Esophagus squamous epithelium (tissue), 4 donors: Measurements from ENCODE around the gene DEFB112.

Experiments used
- POLR2A ChIP-seq, 4 donors: fragments of 450-650 bp; IDR thresholded peaks; one replicate each; pipeline ENCODE4 v1.6.1; 2017; ENCODE audit warnings: antibody characterized with exemption in 4 of 4, mild to moderate bottlenecking in 4 of 4, moderate library complexity in 3 of 4
- TF ChIP-seq, protein P1 (sequence below), 6 experiments: fragments of 450-650 bp in 4 of 6; fragments of 200-600 bp in 2 of 6; sonication (generic) in 2 of 6; IDR thresholded peaks; one replicate each; pipeline ENCODE4 v1.5.1; 2016 to 2019; ENCODE audit warnings: antibody characterized with exemption in 6 of 6, mild to moderate bottlenecking in 4 of 6, moderate library complexity in 4 of 6

DNA sequence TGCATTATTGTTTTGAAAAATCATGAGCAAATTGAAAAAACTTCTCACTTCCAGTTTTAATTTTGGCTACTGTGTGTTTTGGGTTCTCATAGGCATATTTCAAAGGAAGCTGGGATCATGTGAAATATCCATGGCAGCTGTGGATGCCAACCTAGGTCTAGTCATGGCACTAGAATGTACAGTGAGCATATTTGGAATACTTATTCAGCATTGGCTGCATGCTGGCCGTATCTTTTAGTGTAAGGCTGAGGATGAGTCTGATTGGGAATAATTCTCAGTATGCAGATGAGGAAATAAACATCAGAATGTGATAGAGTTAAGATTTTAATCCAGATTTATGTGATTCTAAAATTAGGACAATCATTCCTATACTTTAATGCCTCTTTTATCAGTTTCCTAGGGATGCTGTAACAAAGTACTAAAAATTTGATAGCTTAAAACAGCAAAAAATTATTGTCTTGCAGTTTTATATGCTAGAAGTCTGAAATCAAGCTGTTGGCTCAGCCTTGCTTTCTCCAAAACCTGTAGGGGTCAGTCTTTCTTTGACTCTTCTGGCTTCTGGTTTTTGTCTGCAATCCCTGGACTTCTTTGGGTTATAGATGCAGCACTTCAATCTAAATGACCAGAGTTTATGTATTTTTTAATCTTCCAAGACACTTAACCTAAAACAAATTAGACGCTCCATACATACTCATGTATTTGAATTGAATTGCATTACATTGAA lies 37.7 kb upstream of the DEFB112 start:
- TF ChIP-seq, protein P1, sequence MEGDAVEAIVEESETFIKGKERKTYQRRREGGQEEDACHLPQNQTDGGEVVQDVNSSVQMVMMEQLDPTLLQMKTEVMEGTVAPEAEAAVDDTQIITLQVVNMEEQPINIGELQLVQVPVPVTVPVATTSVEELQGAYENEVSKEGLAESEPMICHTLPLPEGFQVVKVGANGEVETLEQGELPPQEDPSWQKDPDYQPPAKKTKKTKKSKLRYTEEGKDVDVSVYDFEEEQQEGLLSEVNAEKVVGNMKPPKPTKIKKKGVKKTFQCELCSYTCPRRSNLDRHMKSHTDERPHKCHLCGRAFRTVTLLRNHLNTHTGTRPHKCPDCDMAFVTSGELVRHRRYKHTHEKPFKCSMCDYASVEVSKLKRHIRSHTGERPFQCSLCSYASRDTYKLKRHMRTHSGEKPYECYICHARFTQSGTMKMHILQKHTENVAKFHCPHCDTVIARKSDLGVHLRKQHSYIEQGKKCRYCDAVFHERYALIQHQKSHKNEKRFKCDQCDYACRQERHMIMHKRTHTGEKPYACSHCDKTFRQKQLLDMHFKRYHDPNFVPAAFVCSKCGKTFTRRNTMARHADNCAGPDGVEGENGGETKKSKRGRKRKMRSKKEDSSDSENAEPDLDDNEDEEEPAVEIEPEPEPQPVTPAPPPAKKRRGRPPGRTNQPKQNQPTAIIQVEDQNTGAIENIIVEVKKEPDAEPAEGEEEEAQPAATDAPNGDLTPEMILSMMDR (IDR thresholded peaks at IDR 0.05) = no peak
- no peak for TF ChIP-seq POLR2A (IDR thresholded peaks at IDR 0.05)
